ENCODE results near the gene SH3GL1.

DNA sequence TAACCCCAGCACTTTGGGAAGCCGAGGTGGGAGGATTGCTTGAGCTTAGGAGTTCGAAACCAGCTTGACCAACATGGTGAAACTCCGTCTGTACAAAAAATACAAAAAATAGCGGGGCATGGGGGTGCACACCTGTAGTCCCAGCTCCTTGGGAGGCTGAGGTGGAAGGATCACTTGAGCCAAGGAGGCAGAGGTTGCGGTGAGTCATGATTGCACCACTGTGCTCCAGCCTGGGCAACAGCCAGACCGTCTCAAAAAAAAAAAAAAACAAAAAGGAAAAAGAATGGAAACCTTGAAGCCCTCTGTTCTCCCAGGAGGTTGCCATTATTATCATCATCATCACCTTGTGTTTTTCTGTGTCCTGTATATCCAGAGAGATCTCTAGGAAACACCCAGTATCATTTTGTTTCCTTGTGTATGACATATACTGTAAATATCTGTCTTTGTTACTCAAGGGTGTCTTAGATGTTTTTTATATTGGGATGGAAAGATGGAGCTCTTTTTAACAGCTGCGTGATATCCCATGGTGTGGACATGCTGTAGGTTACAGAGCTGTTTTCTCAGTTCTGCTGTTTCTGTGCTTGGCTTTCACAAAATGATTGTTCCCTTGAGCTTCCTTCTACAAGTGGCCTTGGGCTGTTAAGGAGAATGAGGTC, 13.9 kb upstream of the SH3GL1 start:
- TF ChIP-seq POLR2A (IDR thresholded peaks at IDR 0.05; ENCODE audit: low read depth, low read length), result no peak; the same call in 1 of the 2 replicates
- TF ChIP-seq POLR2AphosphoS5 (IDR thresholded peaks at IDR 0.05; ENCODE audit: low read depth, low read length), result no peak
- no peak for TF ChIP-seq TAF1 (IDR thresholded peaks at IDR 0.05; ENCODE audit: borderline replicate concordance, low read depth, low read length)
